GM13976 (cell line): ENCODE results near the gene UNC13C.
"Not testable (repeated sequence)": the region's sequence is repeated elsewhere in the genome, so short reads cannot be mapped to it uniquely, and the experiment has no call there.

Experiments
- DNase-seq: peaks from one replicate; pipeline ENCODE4 v3.0.0; 2012; ENCODE audit warnings: low spot score
- CTCF ChIP-seq: IDR thresholded peaks from 2 replicates; pipeline ENCODE4 v1.5.1; 2012; ENCODE audit warnings: borderline replicate concordance, mild to moderate bottlenecking; ENCODE audit not compliant: insufficient read depth; ENCODE audit errors: extremely low read depth, missing control alignments, control extremely low read depth
- in situ Hi-C: fragments of 300-500 bp; cut with MboI; formaldehyde crosslinking; loops from one replicate; pipeline ENCODE4 v1.12.0; 2022; ENCODE audit warnings: low sequenced_read_pairs, mixed read lengths, inconsistent platforms; ENCODE audit not compliant: unreplicated experiment

Gene UNC13C

DNA sequence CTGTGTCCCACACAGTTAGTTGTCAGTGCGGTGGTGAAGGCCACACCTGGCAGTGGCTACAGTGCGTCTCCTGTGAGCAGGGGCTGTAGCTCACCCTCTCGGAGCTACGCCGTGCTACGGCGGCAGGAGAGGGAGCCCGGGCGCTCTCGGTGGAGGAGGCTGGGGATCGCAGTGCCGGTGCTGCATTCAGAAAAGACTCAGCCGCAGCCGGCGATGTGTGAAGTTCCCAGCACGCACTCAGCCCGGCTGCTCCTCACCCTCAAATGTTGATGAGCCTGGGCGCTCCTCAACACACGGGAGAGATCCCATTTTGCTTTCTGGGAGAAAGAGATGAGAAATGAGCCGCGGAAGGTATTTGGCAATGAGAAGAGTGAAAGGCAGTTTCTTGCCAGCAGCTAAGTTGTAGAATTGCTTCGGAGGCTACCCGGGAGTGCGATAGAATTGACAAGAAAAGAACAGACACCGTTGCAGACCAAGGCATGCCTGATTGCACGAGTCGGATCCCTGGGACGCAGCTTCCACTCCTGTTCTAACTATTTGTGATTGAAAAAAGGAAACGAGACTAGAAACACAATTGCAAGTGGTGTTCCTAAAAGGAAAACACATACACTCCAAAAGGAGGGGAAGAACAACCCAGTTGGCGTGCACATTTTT, at the start of gene UNC13C:
Gene UNC13C (plus strand): TSS at position 189 of the 654 bp plus-strand sequence. CDS start 34,463 bp downstream, outside the sequence.
- in situ Hi-C loops: no loop called here
- DNase-seq: no peak

DNA sequence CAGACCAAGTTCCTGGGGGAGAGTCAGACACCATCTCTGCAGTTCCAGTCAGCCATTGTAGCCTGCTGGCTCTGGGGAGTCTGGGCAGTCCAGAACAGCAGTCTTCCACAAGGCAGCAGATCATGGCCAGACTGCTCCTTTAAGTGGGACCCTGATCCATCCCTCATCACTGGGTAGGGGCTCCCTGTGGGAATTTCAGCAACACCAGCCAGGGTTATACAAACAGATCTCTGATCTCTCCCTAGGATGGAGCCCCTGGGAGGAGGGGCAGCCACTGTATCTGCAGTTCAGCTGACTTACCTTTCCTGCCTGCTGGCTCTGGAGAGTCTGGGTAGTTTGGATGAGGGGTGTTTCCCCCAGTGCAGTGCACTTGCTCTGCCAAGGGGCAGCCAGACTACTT, 42.1 kb upstream of the UNC13C start:
- TF ChIP-seq CTCF: no peak
- in situ Hi-C loops: no loop called here
- no peak for DNase-seq

More for the DNA sequence above, at the start of gene UNC13C:
- TF ChIP-seq CTCF: no peak

DNA sequence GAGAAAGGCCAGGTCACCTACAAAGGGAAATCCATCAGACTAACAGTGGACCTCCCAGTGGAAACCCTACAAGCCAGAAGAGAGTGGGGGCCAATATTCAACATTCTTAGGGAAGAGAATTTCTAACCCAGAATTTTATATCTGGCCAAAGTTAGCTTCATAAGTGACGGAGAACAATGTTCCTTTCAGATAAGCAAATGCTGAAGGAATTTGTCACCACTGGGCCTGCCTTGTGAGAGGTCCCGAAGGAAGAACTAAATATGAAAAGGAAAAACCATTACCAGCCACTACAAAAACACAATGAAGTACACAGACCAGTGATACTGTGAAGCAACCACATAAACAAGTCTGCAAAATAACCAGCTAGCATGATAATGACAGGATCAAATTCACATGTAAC, 40.6 kb upstream of the UNC13C start:
- in situ Hi-C loops, DNase-seq: not testable (repeated sequence)

- in situ Hi-C loops: no loop called here
- DNase-seq: no peak
- no peak for TF ChIP-seq CTCF
Observed at GRCh38 chr15:53950572-53950971, 27.7 kb upstream of the UNC13C start.

- no peak for TF ChIP-seq CTCF
- in situ Hi-C loops: no loop called here
Observed at GRCh38 chr15:53955396-53955795, 22.8 kb upstream of the UNC13C start.

DNA sequence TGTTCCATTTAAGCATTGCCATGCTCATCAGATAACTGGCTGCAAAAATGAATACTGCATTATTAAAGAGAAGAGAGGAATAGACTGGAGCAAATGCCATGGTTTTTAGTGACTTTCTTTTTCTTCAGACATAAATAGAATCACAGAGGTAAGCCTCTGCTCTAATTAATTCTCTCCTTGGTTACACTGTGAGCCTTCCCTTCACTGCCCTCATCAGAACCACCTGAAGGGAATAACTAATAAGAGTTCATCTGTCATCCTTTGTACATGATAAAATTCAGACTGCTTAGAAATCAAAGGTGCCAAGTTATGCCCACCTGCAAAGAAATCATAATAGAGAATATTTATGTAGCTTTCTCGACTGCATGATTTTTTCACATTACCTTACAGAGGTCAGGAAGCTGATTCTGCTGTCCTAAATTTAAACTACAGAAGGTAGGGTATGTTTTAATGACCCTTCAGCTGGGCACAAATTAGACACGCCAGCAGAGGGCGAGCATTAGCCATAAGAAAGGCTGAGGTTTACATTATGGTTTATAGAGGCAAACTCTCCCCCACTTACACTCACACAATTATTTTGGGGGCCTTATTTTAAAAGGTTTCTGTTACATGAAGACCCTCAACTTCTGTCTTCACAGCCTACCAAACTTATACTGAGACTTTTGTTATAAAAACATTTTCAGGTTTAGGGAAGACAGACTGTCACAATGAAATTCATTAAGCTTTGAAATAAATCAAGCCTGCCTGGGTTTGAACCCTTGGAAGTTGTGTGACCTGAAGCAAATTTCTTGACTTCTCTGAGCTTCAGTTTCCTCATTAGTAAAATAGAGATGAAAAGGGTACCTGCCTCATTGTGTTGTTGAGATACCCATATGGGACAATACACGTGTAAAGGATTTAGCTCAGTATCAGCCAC, 15.3 kb upstream of the UNC13C start:
- peak; percentile 14 for TF ChIP-seq CTCF
- in situ Hi-C loops: no loop called here
- no peak for DNase-seq

More at GRCh38 chr15:53955396-53955795, 22.8 kb upstream of the UNC13C start:
- no peak for DNase-seq

DNA sequence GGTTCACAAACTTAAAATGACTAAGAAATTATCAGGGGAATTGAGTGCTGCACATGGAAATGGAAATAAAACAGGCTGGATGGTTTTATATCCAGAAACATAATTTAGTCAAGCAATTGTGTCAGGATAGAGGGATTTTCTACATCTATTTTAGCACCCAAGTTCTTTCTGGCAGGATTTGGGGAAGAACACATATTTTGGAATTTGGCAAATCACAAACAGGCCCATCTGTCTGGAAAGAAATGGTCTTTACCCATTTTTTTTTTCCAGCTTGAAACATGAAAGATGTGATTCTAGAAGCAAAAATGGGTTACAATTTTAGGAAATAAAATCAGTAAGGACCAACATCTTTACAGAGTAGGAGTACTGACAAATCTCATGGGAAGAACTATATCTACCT, 14.4 kb upstream of the UNC13C start:
- in situ Hi-C loops: no loop called here
- TF ChIP-seq CTCF: no peak
- DNase-seq: no peak
